HG02588 (cell line): ENCODE data around the gene NPB.
"Not testable (repeated sequence)": the region's sequence is repeated elsewhere in the genome, so short reads cannot be mapped to it uniquely, and the experiment has no call there.

Source experiments
- ATAC-seq: cut with Tn5 transposase; IDR thresholded peaks from one replicate; pipeline ENCODE4 v1.9.1; 2021; ENCODE audit warnings: mild to moderate bottlenecking, moderate library complexity; ENCODE audit not compliant: unreplicated experiment

Gene NPB

GRCh38 chr17:81910840-81911276 is 8.8 kb downstream of the NPB start:
- peak; percentile 28 for ATAC-seq

GRCh38 chr17:81911277-81911961 is 9.4 kb downstream of the NPB start, which contains the start of gene PCYT2:
PCYT2 (minus strand) TSS chr17:81911399; CDS start chr17:81911355, 44 bp downstream.
- ATAC-seq = peak; percentile 68

GRCh38 chr17:81911969-81912368 is 9.9 kb downstream of the NPB start:
- no peak for ATAC-seq

GRCh38 chr17:81912441-81913309 is 10.6 kb downstream of the NPB start:
- ATAC-seq = no peak

- ATAC-seq = no peak
These were observed 11.5 kb downstream of the NPB start for GRCh38 chr17:81913394-81914102.

- no peak for ATAC-seq
These were observed 12.2 kb downstream of the NPB start for GRCh38 chr17:81914103-81914850.

- no peak for ATAC-seq
These were observed 13.3 kb downstream of the NPB start for GRCh38 chr17:81915331-81915730.

- ATAC-seq = no peak
These were observed 14.4 kb downstream of the NPB start for GRCh38 chr17:81916234-81917001.

- no peak for ATAC-seq
These were observed 15.7 kb downstream of the NPB start, which contains the start of gene SIRT7 for GRCh38 chr17:81917565-81918332. SIRT7 (minus strand) TSS chr17:81918176; CDS start chr17:81918131, 45 bp downstream.

GRCh38 chr17:81918333-81918669 is 16.3 kb downstream of the NPB start:
- ATAC-seq = not testable (repeated sequence)

- no peak for ATAC-seq
These were observed 17.0 kb downstream of the NPB start for GRCh38 chr17:81918832-81919545.

- ATAC-seq = no peak
These were observed 18.8 kb downstream of the NPB start for GRCh38 chr17:81920612-81921536.

GRCh38 chr17:81921537-81921862 is 19.5 kb downstream of the NPB start:
- ATAC-seq = no peak

- ATAC-seq = no peak
These were observed 20.0 kb downstream of the NPB start for GRCh38 chr17:81921996-81922565.

GRCh38 chr17:81922566-81923301 is 20.7 kb downstream of the NPB start:
- ATAC-seq = no peak
